Neutrophil (primary cell): ENCODE results near the gene CREG1.

Experiments used
- H3K27ac ChIP-seq: fragments of 200-600 bp; sonication (generic); 2 replicates; pipeline ENCODE4 v1.5.1; 2016; ENCODE audit warnings: mild to moderate bottlenecking, moderate library complexity
- H3K27me3 ChIP-seq: fragments of 200-600 bp; sonication (generic); 2 replicates; pipeline ENCODE4 v1.6.0; 2016; ENCODE audit warnings: mild to moderate bottlenecking
- H3K36me3 ChIP-seq: fragments of 200-600 bp; sonication (generic); 2 replicates; pipeline ENCODE4 v1.5.1; 2017
- H3K4me1 ChIP-seq, 2 experiments: fragments of 200-600 bp in 1 of 2; sonication (generic) in 1 of 2; 1 replicate in 1 of 2; 2 replicates in 1 of 2; pipeline versions ENCODE4 v1.5.1 to v1.6.1; 2013 to 2016; ENCODE audit warnings: low read depth in 1 of 2, low read length in 1 of 2, mild to moderate bottlenecking in 1 of 2, moderate library complexity in 1 of 2; ENCODE audit not compliant: control insufficient read depth in 1 of 2, insufficient read depth in 1 of 2
- H3K4me3 ChIP-seq, 2 experiments: fragments of 200-600 bp in 1 of 2; sonication (generic) in 1 of 2; 1 replicate in 1 of 2; 2 replicates in 1 of 2; pipeline ENCODE4 v1.5.1; 2013 to 2016; ENCODE audit warnings: low read depth in 1 of 2, low read length in 1 of 2, mild to moderate bottlenecking in 1 of 2, moderate library complexity in 1 of 2
- H3K9me3 ChIP-seq: fragments of 200-600 bp; sonication (generic); 2 replicates; pipeline ENCODE4 v1.5.1; 2016
- CTCF ChIP-seq: fragments of 200-600 bp; sonication (generic); IDR thresholded peaks from 2 replicates; pipeline ENCODE4 v1.5.1; 2016; ENCODE audit warnings: antibody characterized with exemption

Gene CREG1

GRCh38 chr1:167499664-167500101 lies 53.9 kb downstream of the CREG1 start:
- Histone ChIP-seq H3K27me3 (peaks cover 7% of the 10 kb centered on the region), H3K4me3 (no peak overlapping the region), H3K27ac (no peak overlapping the region), H3K36me3 (no peaks in the 10 kb centered on the region), H3K9me3 (no peaks in the 10 kb centered on the region), H3K4me1 (no peaks in the 10 kb centered on the region)
- TF ChIP-seq CTCF, result no peak

- no peaks in the 10 kb centered on the region for H3K9me3 ChIP-seq
- H3K4me1 ChIP-seq, result no peaks in the 10 kb centered on the region
- H3K4me3 ChIP-seq, result no peak overlapping the region
- no peaks in the 10 kb centered on the region for H3K36me3 ChIP-seq
- H3K27me3 ChIP-seq, result peaks cover 11% of the 10 kb centered on the region
- TF ChIP-seq CTCF, result no peak
- no peak overlapping the region for H3K27ac ChIP-seq
Measured at GRCh38 chr1:167499106-167499505, 54.5 kb downstream of the CREG1 start.

DNA sequence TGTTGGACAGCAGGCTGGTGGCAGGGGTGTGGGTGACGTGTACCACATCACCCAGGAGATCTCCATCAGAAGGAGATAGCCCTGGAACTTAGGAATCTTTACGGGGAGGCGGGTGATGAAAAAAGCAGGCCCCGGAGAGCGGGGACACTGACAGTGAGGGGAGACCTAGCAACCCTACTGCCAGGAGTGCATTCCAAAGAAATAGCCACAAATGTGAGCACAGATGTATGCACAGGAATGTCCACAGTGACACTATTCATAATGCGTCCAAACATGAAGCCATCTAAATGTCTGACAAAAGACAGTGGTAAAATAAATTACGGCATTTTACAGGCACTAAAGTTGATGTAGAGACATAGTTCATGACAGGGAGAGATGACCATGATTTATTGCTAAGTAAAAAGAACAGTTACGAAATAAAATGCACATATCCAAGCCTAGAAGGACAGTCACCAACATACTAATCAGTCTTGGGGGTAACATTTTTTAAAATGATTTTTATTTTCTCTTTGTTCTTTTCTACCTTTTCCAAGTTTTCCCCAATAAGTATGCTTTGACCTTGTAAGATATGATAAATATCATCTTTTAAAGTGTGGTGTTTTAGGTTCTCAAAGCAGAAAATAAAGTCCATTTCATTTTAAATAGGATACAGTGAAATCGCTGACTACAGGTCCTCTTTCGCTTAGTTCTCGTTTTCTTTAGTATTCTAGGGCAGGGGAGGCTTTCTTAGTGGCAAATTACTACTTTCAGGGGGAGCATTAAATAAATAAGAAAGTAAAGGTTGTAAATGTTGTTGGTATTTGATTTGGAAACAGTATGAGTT lies 56.6 kb downstream of the CREG1 start:
- Histone ChIP-seq H3K27ac (no peak overlapping the region), H3K4me1 (no peaks in the 10 kb centered on the region), H3K4me3 (no peak overlapping the region), H3K36me3 (no peaks in the 10 kb centered on the region), H3K9me3 (no peaks in the 10 kb centered on the region), H3K27me3 (peaks cover 7% of the 10 kb centered on the region)
- no peak for TF ChIP-seq CTCF

- Histone ChIP-seq H3K36me3 (no peaks in the 10 kb centered on the region), H3K4me1 (no peaks in the 10 kb centered on the region), H3K27me3 (peaks cover 7% of the 10 kb centered on the region), H3K9me3 (no peaks in the 10 kb centered on the region), H3K4me3 (no peak overlapping the region), H3K27ac (no peak overlapping the region)
- TF ChIP-seq CTCF, result no peak
Measured at GRCh38 chr1:167493372-167493771, 60.2 kb downstream of the CREG1 start.

GRCh38 chr1:167492481-167492910 lies 61.1 kb downstream of the CREG1 start:
- Histone ChIP-seq H3K4me1 (no peaks in the 10 kb centered on the region), H3K36me3 (no peaks in the 10 kb centered on the region), H3K4me3 (no peak overlapping the region), H3K27me3 (peaks cover 7% of the 10 kb centered on the region), H3K27ac (no peak overlapping the region), H3K9me3 (no peaks in the 10 kb centered on the region)
- no peak for TF ChIP-seq CTCF
